HUDEP-2 (cell line): Measurements from ENCODE around the gene TIPARP.

Source experiments
- DNase-seq, 76 experiments: peaks; one replicate each; lab custom pipeline; 2025; ENCODE audit not compliant: unreplicated experiment in 76 of 76; lab: John Stamatoyannopoulos, UW

The TIPARP gene, protein sequence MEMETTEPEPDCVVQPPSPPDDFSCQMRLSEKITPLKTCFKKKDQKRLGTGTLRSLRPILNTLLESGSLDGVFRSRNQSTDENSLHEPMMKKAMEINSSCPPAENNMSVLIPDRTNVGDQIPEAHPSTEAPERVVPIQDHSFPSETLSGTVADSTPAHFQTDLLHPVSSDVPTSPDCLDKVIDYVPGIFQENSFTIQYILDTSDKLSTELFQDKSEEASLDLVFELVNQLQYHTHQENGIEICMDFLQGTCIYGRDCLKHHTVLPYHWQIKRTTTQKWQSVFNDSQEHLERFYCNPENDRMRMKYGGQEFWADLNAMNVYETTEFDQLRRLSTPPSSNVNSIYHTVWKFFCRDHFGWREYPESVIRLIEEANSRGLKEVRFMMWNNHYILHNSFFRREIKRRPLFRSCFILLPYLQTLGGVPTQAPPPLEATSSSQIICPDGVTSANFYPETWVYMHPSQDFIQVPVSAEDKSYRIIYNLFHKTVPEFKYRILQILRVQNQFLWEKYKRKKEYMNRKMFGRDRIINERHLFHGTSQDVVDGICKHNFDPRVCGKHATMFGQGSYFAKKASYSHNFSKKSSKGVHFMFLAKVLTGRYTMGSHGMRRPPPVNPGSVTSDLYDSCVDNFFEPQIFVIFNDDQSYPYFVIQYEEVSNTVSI

DNA sequence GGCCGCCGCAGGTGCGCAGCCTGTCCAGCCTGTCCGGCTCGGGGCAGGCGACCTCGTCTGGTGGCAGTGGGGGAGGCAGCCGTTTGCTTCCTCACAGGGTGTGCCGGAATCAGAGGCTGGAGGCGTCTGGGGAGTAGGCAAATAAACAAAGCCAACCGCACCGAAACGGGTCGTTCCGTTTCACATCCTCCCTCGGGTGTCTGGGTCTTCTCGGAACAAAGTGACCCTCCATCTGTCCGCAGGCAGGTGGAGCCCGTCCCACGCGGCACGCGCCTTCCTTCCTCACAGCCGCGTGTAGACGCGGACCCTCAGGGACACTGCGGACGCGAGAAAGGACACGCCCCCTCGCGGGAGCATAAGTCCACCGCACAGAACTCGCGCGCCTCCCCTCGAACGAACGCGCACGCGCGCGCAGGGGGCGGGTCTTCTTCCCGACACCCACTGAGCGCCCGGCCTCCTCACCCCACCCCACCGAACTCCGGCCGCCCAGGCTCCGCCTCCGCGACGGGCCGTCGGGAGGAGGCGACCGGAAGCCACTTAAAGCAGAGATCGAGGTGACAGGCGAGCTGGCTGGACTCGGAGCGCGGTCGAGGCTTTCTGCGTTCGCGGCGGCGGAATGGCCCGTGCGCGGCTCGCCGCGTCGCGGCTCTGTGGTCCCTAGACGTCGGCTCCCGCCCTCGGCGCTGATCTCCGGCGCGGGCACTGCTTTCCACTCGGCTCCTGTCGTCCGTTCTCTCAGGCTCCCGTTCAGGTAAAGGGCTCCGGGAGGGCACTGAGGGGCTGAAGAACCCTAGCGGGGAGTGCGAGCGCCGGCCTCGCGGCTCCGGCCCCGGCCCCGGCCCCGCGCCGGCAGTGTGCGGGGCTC lies at the start of gene TIPARP:
Gene TIPARP (plus strand): TSS at position 545 of the 865 bp plus-strand sequence. CDS start 3,108 bp downstream, outside the sequence.
- DNase-seq, result peak; percentile 56 to 99 (median 96)

DNA sequence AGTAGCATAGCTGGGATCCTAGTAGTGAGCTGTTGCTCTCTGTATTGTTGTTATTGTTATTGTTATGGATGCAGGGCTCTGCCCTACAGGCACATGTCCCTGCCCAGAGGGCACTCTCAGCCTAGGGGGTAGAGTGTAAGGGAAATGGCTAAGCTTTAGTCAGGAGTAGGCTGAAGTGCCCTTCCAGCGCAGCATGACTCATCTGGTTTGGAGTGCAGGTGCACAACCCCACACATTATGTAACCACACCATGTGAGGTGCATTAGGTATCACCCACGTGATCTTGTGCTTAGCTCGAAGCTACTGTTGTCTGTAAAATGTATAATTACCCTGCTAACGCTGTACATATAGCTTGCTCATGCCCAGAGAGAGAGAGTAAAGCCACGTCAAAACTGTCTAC lies 48.3 kb upstream of the TIPARP start:
- no peak for DNase-seq

DNA sequence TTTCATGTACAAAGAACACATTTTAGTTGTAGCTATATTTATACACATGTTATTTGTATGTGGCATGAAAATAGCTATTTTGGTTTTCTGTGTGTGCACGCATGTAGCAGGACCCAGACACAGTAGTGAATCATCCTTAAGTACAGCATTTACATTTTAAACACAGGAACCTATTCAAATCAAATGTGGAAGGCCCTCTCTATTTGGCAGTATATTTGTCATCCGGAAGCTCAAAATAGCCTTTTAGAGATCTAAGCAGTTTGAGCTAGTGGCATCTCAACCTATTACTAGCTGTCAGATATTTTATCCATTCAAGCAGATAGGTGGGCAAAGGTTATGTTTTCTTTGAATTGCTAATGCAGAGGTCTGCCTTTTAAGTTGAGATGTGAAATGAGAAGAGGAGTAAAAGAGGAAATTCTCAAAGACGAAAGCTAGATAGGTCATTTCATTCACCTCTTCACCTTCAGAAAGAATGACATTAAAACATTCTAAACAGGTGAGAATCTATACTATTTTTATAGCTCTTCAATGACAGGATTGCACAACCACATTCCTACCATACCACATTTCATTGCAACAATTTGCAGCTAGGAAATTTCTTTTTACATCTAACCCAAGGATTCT lies 46.3 kb upstream of the TIPARP start:
- no peak for DNase-seq

DNA sequence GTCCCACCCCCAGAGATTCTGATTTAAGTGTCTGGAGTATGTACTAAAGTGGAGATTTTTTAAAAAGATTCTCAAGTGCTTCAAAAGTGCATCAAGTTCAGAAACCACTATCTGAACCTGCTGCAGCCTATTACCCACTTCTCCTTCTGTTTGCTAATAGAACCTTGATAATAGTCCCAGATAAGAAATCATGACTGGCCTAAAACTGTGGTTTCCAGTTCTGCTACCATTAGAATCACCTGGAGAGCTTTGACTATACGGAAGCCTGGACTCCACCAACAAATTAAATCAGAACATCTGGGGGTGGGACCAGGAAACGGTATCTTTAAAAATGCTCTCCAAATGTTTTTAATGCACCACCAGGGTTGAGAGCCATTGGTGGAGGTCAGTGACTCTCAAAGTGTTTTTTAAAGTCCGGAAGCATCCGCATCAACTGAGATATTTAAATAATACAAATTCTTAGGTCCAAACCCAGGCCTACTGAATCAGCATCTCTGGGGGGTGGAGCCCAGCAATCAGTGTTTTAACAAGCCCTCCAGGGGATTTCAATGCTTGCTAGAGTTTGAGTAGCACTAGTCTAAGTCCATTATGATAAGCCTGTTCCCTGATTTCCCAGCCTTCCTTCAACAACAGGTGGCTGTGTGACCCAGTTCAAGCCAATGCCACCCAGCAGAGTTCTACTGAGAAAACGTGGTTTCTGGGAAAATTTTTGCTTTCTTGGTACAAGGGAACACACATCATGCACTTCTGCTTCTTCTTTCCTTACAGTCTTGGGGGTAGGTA lies 45.4 kb upstream of the TIPARP start:
- no peak for DNase-seq

DNA sequence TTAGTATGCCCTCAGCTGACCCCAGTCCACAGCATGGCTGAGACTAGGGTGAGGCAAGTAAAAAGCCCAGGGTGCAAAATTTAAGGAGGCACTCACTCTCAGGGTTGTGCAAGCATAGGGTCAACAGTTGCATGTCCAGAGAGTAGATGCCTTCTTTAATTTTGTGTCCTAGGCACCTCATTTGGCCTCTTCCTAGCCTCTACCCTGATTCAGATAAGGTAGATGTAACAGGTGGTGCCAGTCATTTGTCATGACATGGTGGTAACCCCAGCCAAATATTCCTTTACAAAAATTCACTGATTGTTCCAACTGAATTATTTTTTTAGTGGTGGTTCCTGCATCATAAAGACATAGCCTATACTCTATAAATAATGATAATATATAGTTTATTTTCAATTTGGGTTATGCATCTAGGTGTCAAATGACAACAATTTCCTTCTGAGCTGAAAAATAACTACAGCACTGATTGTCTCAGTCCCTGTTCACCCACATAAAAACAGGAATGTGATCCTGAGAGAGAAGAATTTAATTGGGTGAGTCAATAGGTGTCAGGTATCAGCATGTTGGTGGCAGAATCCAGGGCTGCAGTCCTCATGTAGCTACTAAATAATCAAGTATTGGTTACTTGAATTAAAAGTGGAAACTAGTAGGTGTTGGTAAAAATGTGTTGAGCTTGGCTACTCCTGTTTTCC lies 44.2 kb upstream of the TIPARP start:
- DNase-seq, result no peak

DNA sequence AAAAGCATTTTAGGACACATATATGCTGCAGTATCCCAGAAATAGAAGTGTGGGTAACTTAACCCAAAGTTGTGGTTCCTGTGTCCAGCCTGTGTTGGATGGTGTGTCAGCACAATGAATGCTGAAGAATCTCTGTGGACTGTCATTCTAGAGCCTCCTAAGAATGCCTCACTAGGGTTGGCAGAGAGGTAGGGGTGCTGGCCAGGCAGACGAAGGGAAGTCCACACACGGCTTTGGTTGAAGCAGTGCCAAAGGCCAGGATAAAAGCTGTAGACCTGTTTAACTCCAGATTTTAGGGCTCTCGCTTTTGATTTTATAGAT lies 43.7 kb upstream of the TIPARP start:
- no peak for DNase-seq

DNA sequence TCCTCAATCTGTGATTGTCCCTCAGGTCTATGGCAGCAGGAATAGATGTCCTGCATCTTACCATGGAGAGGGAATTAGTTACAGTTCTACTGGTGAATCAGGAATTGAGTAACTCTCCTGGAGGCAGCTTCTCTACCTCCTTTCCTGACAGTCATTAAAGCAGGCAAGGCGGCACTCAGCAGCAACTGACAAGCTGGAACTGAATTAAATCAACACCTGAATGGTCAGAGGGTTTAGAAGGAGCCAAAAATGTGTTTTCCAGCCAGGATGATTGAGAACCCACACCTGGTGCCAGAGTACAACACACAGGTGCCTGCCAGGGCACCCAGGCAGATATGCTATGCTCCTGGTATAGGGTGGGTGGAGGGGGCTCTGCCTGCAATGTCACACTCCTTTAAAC lies 43.1 kb upstream of the TIPARP start:
- DNase-seq, result no peak

DNA sequence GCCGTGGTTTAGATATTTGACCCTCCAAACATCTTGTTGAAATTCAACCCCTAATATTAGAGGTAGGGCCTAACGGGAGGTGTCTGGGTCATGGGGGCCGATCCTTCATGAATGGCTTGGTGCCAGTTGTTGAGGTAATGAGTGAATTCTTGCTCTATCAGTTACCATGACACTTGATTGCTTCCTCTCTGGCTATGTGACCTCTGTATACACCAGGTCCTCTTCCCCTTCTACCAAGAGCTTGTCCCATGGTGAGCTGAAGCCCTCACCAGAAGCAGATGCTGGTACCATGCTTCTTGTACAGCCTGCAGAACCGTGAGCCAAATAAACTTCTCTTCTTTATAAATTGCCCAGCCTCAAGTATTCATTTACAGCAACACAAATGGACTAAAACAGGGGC lies 41.8 kb upstream of the TIPARP start:
- no peak for DNase-seq

DNA sequence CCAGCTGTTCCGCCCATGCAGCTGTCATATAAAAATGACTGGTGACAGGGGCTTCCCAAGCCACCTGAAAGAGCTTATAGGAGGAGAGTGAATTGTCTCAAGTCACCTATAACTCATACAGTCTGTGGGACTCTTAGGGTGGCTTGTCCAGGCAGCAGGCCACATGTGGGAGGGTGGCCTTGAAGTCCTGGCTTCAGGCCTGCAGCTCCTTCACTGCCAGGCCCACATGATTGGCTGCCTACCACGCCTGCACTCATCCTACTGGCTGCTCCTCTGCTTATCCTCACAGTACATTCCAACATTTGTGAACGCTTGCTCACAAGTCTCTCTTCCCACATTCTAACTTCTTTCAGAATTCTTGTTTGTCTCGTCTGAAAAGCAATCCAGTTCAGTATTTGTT lies 41.1 kb upstream of the TIPARP start:
- DNase-seq, result no peak

DNA sequence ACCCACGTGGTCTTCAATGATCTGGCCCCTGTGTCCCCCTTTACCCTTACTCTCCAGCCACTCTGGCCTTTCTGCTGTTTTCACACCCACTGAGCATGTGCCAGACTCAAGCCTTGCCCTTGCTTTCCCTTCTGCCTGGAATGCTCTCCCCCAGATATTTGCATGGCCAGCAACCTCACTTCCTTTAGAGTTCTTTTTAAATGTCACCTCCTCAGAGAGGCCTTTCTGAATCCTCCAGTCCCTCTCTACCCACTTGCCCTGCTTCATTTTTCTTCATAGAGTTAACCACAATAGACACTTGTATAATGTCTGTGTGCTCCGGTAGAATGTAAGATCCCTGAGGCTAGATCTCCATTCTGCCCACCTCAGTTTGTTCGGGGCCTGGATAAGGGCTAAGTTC lies 39.4 kb upstream of the TIPARP start:
- DNase-seq, result no peak

DNA sequence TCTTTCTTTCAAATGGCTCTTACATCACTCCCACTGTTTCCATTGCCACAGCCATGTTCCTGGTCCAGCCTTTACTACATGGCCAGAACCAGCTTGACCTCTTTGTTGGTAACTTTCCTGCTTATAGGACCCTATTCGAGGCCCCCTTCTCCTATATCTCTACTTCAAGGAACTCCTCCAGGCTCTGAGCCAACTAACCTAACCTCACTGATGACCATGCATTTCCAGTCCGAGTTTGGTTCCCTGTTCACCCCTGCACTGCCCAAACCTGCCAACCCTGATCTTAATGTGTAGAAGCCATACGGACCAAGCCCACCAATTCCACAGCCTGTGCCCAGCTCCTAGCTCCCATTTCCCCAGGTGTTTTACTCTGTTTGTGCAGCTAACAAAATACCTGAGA lies 38.4 kb upstream of the TIPARP start:
- DNase-seq, result no peak

DNA sequence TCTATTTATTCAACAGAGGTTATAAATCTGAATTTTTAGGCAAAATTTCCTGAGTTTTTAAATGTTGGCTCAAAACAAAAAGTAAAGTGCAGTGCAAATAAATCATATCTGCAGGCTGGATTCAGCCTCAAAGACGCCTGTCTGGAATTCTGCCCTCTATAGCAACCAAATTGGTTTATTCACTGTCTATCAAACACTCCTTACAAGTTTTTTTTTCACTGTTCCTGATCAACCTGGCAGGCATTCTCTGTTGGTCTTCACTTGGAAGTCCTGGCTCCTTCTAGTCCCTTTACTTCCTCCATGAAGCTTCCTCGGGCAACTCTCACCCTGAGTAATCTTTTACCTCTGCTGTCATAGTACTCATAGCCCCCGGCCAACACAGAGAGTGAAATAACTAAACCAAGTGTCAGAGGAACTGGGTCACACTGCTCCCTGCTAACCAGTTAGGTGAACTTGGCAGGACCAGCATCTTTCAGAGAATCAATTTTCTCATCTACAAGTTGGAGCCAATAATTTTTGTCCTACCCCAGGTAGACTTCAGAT lies 36.8 kb upstream of the TIPARP start:
- no peak for DNase-seq

DNA sequence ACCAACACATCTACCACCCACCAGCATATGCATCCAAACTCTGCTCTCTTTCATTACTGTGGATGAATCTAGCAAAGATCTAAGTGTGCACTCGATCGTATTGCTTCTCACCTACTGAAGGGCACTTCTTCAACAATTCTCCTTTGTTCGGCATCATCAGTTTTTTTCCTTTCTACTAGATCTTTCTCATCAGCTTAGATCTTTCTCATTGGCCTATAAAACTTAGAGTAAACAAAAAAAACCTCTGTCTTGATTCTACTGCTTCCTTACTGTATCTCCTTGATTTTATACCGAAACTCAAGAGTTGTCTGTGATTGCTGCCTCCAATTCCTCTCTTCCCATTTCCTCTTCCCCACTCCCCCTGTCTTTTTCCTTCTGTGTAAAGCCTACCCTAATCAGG lies 36.1 kb upstream of the TIPARP start:
- DNase-seq, result no peak

DNA sequence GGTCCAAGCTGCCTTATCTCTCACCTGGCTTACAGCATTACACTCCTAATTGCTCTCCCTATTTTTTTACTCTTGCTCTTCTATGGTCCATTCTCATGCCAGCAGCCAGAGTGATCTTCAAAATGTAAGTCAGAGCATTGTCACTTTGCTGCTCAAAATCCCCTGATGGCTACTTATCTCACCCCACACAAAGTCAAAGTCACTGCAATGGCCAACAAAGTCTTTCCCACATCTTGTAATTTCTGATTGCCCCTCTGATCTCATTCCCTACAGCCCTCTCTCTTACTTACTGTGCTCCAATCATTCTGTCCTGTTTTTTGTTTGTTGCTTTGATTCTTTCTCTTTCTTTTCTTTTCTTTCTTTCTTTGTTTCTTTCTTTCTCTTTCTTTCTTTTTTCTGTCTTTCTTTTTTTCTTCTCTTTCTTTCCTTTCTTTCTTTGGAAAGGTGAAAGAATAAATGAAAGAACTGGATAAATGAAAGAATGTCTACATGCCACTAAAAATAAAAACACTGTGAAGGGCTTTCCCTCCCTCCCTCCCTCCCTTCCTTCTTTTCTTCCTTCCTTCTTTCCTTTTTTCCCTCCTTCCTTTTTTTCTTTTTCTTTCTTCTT lies 34.9 kb upstream of the TIPARP start:
- DNase-seq, result no peak

DNA sequence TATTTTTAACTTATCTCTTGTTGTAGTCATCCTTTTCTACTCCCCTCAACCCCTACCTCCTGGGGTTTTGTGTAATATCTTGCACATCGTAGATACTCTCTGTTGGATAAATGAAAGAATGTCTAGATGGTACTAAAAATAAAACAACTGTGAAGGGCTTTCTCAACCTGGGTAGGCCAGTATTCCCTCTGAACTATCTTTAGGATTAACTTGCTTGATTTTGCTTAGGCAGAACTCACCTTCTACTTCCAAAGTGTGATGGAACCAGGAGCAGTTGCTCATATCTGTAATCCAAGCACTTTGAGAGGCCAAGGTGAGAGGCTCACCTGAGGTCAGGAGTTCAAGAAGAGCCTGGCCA lies 32.8 kb upstream of the TIPARP start:
- DNase-seq, result no peak

DNA sequence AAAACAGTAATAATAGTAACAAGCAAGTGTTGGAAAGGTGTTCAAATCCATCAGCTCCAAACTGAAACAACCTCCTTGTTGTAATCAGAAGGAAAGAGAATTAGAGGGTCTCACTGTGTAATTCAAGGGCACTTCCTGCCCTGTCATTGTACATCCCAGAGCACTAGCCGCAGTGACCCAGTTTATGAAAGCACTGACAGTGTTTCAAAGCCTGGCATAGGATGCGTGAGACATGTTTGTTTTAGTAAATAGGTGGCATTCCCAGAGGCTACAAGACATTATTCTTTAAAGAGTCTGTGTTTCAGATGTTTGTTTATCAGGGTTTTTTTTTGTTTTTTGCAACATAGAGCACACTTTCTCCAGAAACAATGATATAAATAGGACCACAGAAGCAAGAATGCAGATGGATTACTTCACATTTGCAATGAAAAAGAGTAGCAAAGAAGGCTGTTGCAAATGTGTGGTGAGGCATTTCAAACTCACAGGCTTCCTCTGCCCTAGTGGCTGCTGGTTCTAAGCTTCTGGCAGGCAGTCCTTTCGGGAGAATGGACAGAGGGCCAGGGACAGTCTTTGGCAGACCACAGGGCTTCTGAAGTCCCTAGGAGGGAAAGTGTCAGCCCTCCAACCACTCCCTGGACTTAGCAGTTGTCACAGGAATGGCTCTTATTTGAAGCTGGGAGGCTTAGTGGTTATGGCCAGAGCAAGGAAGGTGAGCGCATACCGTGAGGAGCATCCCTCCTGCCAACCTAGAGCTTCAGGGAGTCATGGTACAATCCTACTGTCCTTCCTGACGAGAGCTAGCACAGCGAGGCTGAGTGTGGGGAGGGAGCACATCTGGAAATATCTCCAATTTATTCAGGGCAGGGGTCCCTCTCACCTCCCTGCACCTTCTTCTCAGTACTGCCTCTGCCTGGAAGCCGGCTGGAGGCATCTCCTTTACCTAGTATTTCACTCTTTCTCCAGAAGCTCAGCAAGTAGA lies 31.4 kb upstream of the TIPARP start:
- no peak for DNase-seq

DNA sequence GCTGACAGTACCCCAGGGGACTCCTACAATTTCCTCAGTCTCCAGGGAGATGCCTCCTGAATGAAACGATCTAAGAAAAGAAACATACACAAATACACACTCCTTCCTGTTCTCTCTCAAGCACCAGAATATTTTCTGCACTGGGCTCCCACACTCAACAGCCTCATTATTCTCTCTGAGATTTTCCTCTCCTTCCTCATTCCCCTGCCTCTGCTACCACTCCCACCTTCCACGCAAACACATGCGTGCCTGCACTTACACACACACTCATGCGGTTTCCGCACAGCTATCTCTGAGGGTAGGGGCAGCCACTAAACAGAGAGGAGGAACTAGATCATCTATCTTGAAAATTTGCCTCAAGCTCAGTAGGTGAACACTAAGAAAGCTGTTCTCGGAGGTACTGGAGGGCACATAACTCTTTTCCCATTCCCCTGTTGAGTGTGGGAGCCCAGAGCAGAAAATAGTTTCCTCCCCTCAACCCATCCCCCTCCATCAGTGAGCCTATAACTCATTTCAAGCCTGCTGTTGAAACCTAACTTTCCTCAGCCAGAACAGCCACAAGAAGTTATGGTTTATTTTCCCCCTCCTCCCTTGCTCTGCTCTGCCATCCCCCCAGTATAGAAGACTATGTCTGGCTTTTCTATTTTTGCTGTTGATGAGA lies 30.5 kb upstream of the TIPARP start:
- no peak for DNase-seq
